Measurements from ENCODE around the gene MERTK.

DNA sequence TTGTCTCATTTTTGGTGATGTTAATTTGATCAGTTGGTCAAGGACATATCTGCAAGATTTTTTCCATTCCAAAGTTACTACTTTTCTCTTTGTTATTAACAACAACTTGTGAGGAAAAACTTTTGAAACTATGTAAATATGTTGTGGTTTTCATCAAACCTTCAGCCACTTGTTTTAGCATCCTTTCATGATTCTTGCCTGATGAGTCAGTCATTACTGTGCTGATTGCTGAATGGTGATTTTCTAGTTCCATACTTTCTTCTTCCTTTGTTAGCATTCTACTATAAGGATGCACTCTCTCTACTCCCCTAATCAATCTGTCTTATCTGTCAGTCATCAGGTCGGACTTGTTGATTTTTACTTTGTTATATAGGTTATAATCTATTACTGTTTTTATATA lies 167.6 kb downstream of the MERTK start:
- TF ChIP-seq EZH2phosphoT487 (IDR thresholded peaks at IDR 0.05; ENCODE audit: insufficient read depth, low read depth) (no peak), EZH2 (IDR thresholded peaks at IDR 0.05; ENCODE audit: insufficient read depth, poor library complexity, severe bottlenecking) (no peak)

All from GM23248 (cell line).